Mammary epithelial cell (primary cell): ENCODE data around the gene TTC7B.

Experiments used
- CTCF ChIP-seq, 2 donors: IDR thresholded peaks in 1 of 2; conservative IDR thresholded peaks in 1 of 2; 2 replicates each; pipeline ENCODE4 v1.5.1; 2011 to 2012; ENCODE audit warnings: inconsistent platforms in 2 of 2, low read length in 2 of 2, mild to moderate bottlenecking in 2 of 2, control low read depth in 1 of 2, low read depth in 1 of 2; ENCODE audit not compliant: insufficient read depth in 1 of 2; ENCODE audit errors: extremely low read depth in 1 of 2
- EZH2 ChIP-seq: IDR thresholded peaks from 2 replicates; pipeline ENCODE4 v1.6.1; 2012; ENCODE audit warnings: low read length, inconsistent platforms, borderline replicate concordance

- TF ChIP-seq CTCF (conservative IDR thresholded peaks at IDR 0.05 in 1 of 2, IDR thresholded peaks at IDR 0.05 in 1 of 2; ENCODE audit: extremely low read depth in 1 of 2, insufficient read depth in 1 of 2, low read depth in 1 of 2, low read length in 2 of 2) (no peak), EZH2 (no peak)
Observed at GRCh38 chr14:90627478-90627877, 188.8 kb downstream of the TTC7B start.
